Trophoblast cell (in vitro differentiated cells and primary cell): ENCODE measurements around the gene SLFN11.

Source experiments
- DNase-seq, 2 donors: peaks; one replicate each; pipeline ENCODE4 v3.0.0-alpha.2; 2016
- H2AFZ ChIP-seq: 2 replicates; pipeline ENCODE4 v1.6.1; 2013; ENCODE audit warnings: low read length, moderate library complexity, mild to moderate bottlenecking; ENCODE audit not compliant: insufficient read depth, poor library complexity
- H2AK5ac ChIP-seq: 2 replicates; pipeline ENCODE4 v1.6.1; 2013; ENCODE audit warnings: mild to moderate bottlenecking, low read length
- H2BK120ac ChIP-seq: 2 replicates; pipeline ENCODE4 v1.6.1; 2013; ENCODE audit warnings: low read length, mild to moderate bottlenecking, moderate library complexity; ENCODE audit not compliant: insufficient read depth, poor library complexity
- H2BK12ac ChIP-seq: 2 replicates; pipeline ENCODE4 v1.6.1; 2013; ENCODE audit warnings: mild to moderate bottlenecking, low read length, moderate library complexity
- H2BK5ac ChIP-seq: 2 replicates; pipeline ENCODE4 v1.6.1; 2013; ENCODE audit warnings: low read length, low read depth, moderate library complexity, mild to moderate bottlenecking; ENCODE audit not compliant: poor library complexity
- H3K14ac ChIP-seq: 2 replicates; pipeline ENCODE4 v1.6.1; 2013; ENCODE audit warnings: mild to moderate bottlenecking, low read length
- H3K18ac ChIP-seq: 2 replicates; pipeline ENCODE4 v1.6.1; 2013; ENCODE audit warnings: mild to moderate bottlenecking, low read length
- H3K23ac ChIP-seq: 2 replicates; pipeline ENCODE4 v1.6.1; 2013; ENCODE audit warnings: low read length
- H3K27ac ChIP-seq: 2 replicates; pipeline ENCODE4 v1.5.1; 2013; ENCODE audit warnings: low read depth, mild to moderate bottlenecking, inconsistent platforms, low read length, moderate library complexity
- H3K27me3 ChIP-seq: 2 replicates; pipeline ENCODE4 v1.6.1; 2013; ENCODE audit warnings: inconsistent platforms, mild to moderate bottlenecking, low read length, moderate library complexity; ENCODE audit not compliant: insufficient read depth
- H3K36me3 ChIP-seq, 2 experiments: 1 replicate in 1 of 2; 2 replicates in 1 of 2; pipeline ENCODE4 v1.6.1; 2013; ENCODE audit warnings: low read length in 2 of 2, mild to moderate bottlenecking in 2 of 2, moderate library complexity in 1 of 2; ENCODE audit not compliant: insufficient read depth in 2 of 2, control insufficient read depth in 1 of 2
- H3K4ac ChIP-seq: 2 replicates; pipeline ENCODE4 v1.6.1; 2013; ENCODE audit warnings: low read depth, mild to moderate bottlenecking, low read length, moderate library complexity
- H3K4me1 ChIP-seq, 2 experiments: 1 replicate in 1 of 2; 2 replicates in 1 of 2; pipeline ENCODE4 v1.6.1; 2013; ENCODE audit warnings: low read length in 2 of 2, mild to moderate bottlenecking in 2 of 2, moderate library complexity in 1 of 2; ENCODE audit not compliant: insufficient read depth in 2 of 2, control insufficient read depth in 1 of 2
- H3K4me2 ChIP-seq: 2 replicates; pipeline ENCODE4 v1.6.1; 2013; ENCODE audit warnings: inconsistent platforms, mild to moderate bottlenecking, low read length, moderate library complexity
- H3K4me3 ChIP-seq: 2 replicates; pipeline ENCODE4 v1.5.1; 2013; ENCODE audit warnings: mild to moderate bottlenecking, low read depth, low read length, inconsistent platforms
- H3K79me1 ChIP-seq: one replicate; pipeline ENCODE4 v1.6.1; 2013; ENCODE audit warnings: low read length
- H3K79me2 ChIP-seq: 2 replicates; pipeline ENCODE4 v1.6.1; 2013; ENCODE audit warnings: low read length, mild to moderate bottlenecking; ENCODE audit not compliant: control insufficient read depth, insufficient read depth, poor library complexity
- H3K9ac ChIP-seq: 2 replicates; pipeline ENCODE4 v1.6.1; 2013; ENCODE audit warnings: mild to moderate bottlenecking, low read length
- H3K9me3 ChIP-seq: 2 replicates; pipeline ENCODE4 v1.6.1; 2013; ENCODE audit warnings: low read depth, mild to moderate bottlenecking, control low read depth, inconsistent platforms, low read length; ENCODE audit not compliant: insufficient read depth
- H4K12ac ChIP-seq: 2 replicates; pipeline ENCODE4 v1.6.1; 2013; ENCODE audit warnings: low read depth, mild to moderate bottlenecking, low read length, moderate library complexity
- H4K8ac ChIP-seq: 2 replicates; pipeline ENCODE4 v1.6.1; 2013; ENCODE audit warnings: low read depth, mild to moderate bottlenecking, low read length, moderate library complexity
- H4K91ac ChIP-seq: one replicate; pipeline ENCODE4 v1.6.1; 2013; ENCODE audit warnings: low read depth, mild to moderate bottlenecking, low read length, moderate library complexity
- WGBS: extraction: QIAGEN DNeasy Blood & Tissue Kit; methylation state at CpG from one replicate; pipeline ENCODE4 v1.1.7; 2013; ENCODE audit warnings: missing lambda C conversion rate; ENCODE audit not compliant: insufficient read length, insufficient coverage; ENCODE audit errors: extremely low coverage; 5-methylcytosine and 5-hydroxymethylcytosine counted together

Gene SLFN11

DNA sequence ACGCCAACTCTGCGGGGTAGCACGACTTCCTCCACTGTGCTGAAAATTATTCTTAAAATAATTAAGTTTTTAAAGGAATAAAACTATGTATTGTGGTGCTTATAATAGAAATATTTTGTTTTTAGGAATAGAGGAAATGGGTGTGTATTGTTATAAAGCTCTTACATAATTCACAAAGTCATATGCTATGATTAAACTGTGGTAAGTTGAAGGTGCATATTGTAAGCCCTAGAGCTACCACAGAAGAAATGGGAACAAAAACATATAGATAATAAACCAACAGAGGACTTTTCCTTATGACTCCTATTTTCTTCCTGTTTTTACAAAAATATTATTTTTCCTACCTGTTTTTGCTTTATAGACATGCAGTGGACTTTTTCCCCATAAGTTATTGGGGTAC is 4.3 kb upstream of the SLFN11 start:
- H2BK120ac ChIP-seq: no peak overlapping the region
- H3K4me2 ChIP-seq: no peak overlapping the region
- H2BK5ac ChIP-seq: no peak overlapping the region
- H3K27ac ChIP-seq: no peak overlapping the region
- WGBS: no CpG with 5 or more reads among the region's 3 CpGs
- no peaks in the 10 kb centered on the region for H3K36me3 ChIP-seq
- H3K14ac ChIP-seq: no peak overlapping the region
- peaks cover 0 to 4% of the 10 kb centered on the region in 2 experiments for H3K4me1 ChIP-seq
- DNase-seq: no peak
- no peak overlapping the region for H4K8ac ChIP-seq
- H3K79me2 ChIP-seq: no peaks in the 10 kb centered on the region
- no peak overlapping the region for H2AK5ac ChIP-seq
- no peaks in the 10 kb centered on the region for H3K79me1 ChIP-seq
- no peak overlapping the region for H2BK12ac ChIP-seq
- H3K9me3 ChIP-seq: no peaks in the 10 kb centered on the region
- no peak overlapping the region for H4K91ac ChIP-seq
- H3K9ac ChIP-seq: no peak overlapping the region
- no peak overlapping the region for H3K4me3 ChIP-seq
- H3K18ac ChIP-seq: no peak overlapping the region
- no peak overlapping the region for H2AFZ ChIP-seq
- H3K23ac ChIP-seq: no peak overlapping the region
- H3K27me3 ChIP-seq: peaks cover 22% of the 10 kb centered on the region
- H3K4ac ChIP-seq: no peak overlapping the region
- H4K12ac ChIP-seq: no peak overlapping the region

- Histone ChIP-seq H2BK12ac (no peak overlapping the region), H2BK120ac (no peak overlapping the region), H3K4ac (no peak overlapping the region), H4K8ac (no peak overlapping the region), H3K23ac (no peak overlapping the region), H3K36me3 (no peaks in the 10 kb centered on the region), H2BK5ac (no peak overlapping the region), H3K14ac (no peak overlapping the region), H3K79me2 (no peaks in the 10 kb centered on the region), H2AFZ (no peak overlapping the region), H3K18ac (no peak overlapping the region), H3K4me2 (no peak overlapping the region), H3K4me1 (peaks cover 0 to 4% of the 10 kb centered on the region in 2 experiments), H3K9ac (no peak overlapping the region), H2AK5ac (no peak overlapping the region), H3K27me3 (peaks cover 22% of the 10 kb centered on the region), H3K4me3 (no peak overlapping the region), H3K79me1 (no peaks in the 10 kb centered on the region), H3K27ac (no peak overlapping the region), H4K91ac (no peak overlapping the region), H4K12ac (no peak overlapping the region), H3K9me3 (no peaks in the 10 kb centered on the region)
- DNase-seq: no peak
- WGBS: no CpG with 5 or more reads among the region's 2 CpGs
Observed at GRCh38 chr17:35377068-35377467, 3.6 kb upstream of the SLFN11 start.

GRCh38 chr17:35376245-35376644 is 2.8 kb upstream of the SLFN11 start:
- no peak overlapping the region for H3K27ac ChIP-seq
- no peak overlapping the region for H3K4ac ChIP-seq
- no peaks in the 10 kb centered on the region for H3K36me3 ChIP-seq
- no peaks in the 10 kb centered on the region for H3K79me1 ChIP-seq
- H3K4me1 ChIP-seq: peaks cover 0 to 4% of the 10 kb centered on the region in 2 experiments
- no peak overlapping the region for H3K9ac ChIP-seq
- no peak overlapping the region for H4K12ac ChIP-seq
- no peak overlapping the region for H4K8ac ChIP-seq
- H2BK120ac ChIP-seq: no peak overlapping the region
- H3K4me2 ChIP-seq: no peak overlapping the region
- H2AK5ac ChIP-seq: no peak overlapping the region
- H2BK5ac ChIP-seq: no peak overlapping the region
- H3K23ac ChIP-seq: no peak overlapping the region
- H3K4me3 ChIP-seq: no peak overlapping the region
- H4K91ac ChIP-seq: no peak overlapping the region
- peaks cover 22% of the 10 kb centered on the region for H3K27me3 ChIP-seq
- H2AFZ ChIP-seq: no peak overlapping the region
- no peaks in the 10 kb centered on the region for H3K79me2 ChIP-seq
- WGBS: no CpG with 5 or more reads among the region's 1 CpG
- DNase-seq: peak in 1 of 2 donors; percentile 23
- H3K9me3 ChIP-seq: no peaks in the 10 kb centered on the region
- H3K18ac ChIP-seq: no peak overlapping the region
- H2BK12ac ChIP-seq: no peak overlapping the region
- no peak overlapping the region for H3K14ac ChIP-seq

GRCh38 chr17:35374766-35375344 is 1.4 kb upstream of the SLFN11 start:
- no peak overlapping the region for H4K91ac ChIP-seq
- WGBS: no CpG with 5 or more reads among the region's 3 CpGs

More at GRCh38 chr17:35374766-35375344, 1.4 kb upstream of the SLFN11 start:
- H4K8ac ChIP-seq: no peak overlapping the region
- no peaks in the 10 kb centered on the region for H3K79me2 ChIP-seq
- no peaks in the 10 kb centered on the region for H3K79me1 ChIP-seq
- H3K4me2 ChIP-seq: no peak overlapping the region
- no peak overlapping the region for H3K14ac ChIP-seq
- no peak overlapping the region for H3K4me3 ChIP-seq
- no peaks in the 10 kb centered on the region for H3K36me3 ChIP-seq
- no peak overlapping the region for H4K12ac ChIP-seq
- H3K4me1 ChIP-seq: peaks cover 0 to 4% of the 10 kb centered on the region in 2 experiments
- no peak for DNase-seq
- no peak overlapping the region for H3K4ac ChIP-seq
- no peak overlapping the region for H3K27ac ChIP-seq
- no peak overlapping the region for H3K23ac ChIP-seq
- no peak overlapping the region for H3K18ac ChIP-seq
- peaks cover 22% of the 10 kb centered on the region for H3K27me3 ChIP-seq
- H2BK5ac ChIP-seq: no peak overlapping the region
- H3K9ac ChIP-seq: no peak overlapping the region
- H2AK5ac ChIP-seq: no peak overlapping the region
- no peak overlapping the region for H2BK12ac ChIP-seq
- no peaks in the 10 kb centered on the region for H3K9me3 ChIP-seq
- H2BK120ac ChIP-seq: no peak overlapping the region
- no peak overlapping the region for H2AFZ ChIP-seq
